Measurements from ENCODE around the gene FYB2. TPM values are rescaled to one million over a fixed set of nuclear protein-coding genes. Genes with fewer than 3 reads are reported as not detected.

FYB2 gene
- total RNA-seq, 1 experiment from 2014 or later, result 0.48 TPM

- H3K4ac ChIP-seq (ENCODE audit: low read depth, low read length), result no peak overlapping the region
- H3K23ac ChIP-seq (ENCODE audit: insufficient read length, low read depth, low read length), result no peak overlapping the region
- Mint-ChIP-seq H3K27me3 (ENCODE audit: low read depth) (peaks cover 5% of the 10 kb centered on the region), H3K4me3 (no peak overlapping the region), H3K4me1 (peaks cover 7 to 13% of the 10 kb centered on the region in 2 experiments; a peak in 3 of 4 replicates), H3K27ac (no peak overlapping the region), H3K9me3 (no peaks in the 10 kb centered on the region), H3K36me3 (ENCODE audit: insufficient read depth in 1 of 3, low read depth in 3 of 3) (no peaks in the 10 kb centered on the region)
- H3K9me3 ChIP-seq (ENCODE audit: control insufficient read depth, low read depth, low read length), result no peaks in the 10 kb centered on the region
- no peak overlapping the region for H3K9ac ChIP-seq (ENCODE audit: extremely low read depth, insufficient read length, low read length)
- H2BK15ac ChIP-seq (ENCODE audit: low read depth, low read length), result no peak overlapping the region
- no peak overlapping the region for H2BK12ac ChIP-seq (ENCODE audit: insufficient read length, low read depth, low read length)
- no peak overlapping the region for H2AFZ ChIP-seq (ENCODE audit: low read length)
- no CpG with 5 or more reads among the region's 5 CpGs for WGBS (ENCODE audit: extremely low coverage, insufficient read length, low lambda C conversion rate)
- no peak overlapping the region for H3K14ac ChIP-seq (ENCODE audit: insufficient read depth, low read length)
- H3T11ph ChIP-seq (ENCODE audit: low read length), result no peak overlapping the region
- H3K23me2 ChIP-seq (ENCODE audit: insufficient read length, low read depth, low read length, poor library complexity, severe bottlenecking), result no peaks in the 10 kb centered on the region
- H2AK5ac ChIP-seq (ENCODE audit: insufficient read length, low read length), result no peak overlapping the region
- H3K27me3 ChIP-seq (ENCODE audit: insufficient read depth, low read length), result no peaks in the 10 kb centered on the region
- H4K20me1 ChIP-seq (ENCODE audit: control insufficient read depth, insufficient read depth, insufficient read length), result no peaks in the 10 kb centered on the region
- H3K79me1 ChIP-seq (ENCODE audit: insufficient read depth, low read depth, low read length, poor library complexity, severe bottlenecking), result no peaks in the 10 kb centered on the region
- H3K27ac ChIP-seq (ENCODE audit: insufficient read length, low read depth, low read length), result no peak overlapping the region
- no peak overlapping the region for H4K5ac ChIP-seq (ENCODE audit: insufficient read length, low read depth, low read length)
- no peak overlapping the region for H3K56ac ChIP-seq (ENCODE audit: insufficient read length, low read depth, low read length)
- no peak for TF ChIP-seq CTCF (conservative IDR thresholded peaks at IDR 0.05)
- no peak overlapping the region for H4K8ac ChIP-seq (replicated peaks; ENCODE audit: insufficient read length, low read depth, low read length)
- H2BK20ac ChIP-seq (ENCODE audit: low read depth, low read length, poor library complexity, severe bottlenecking), result no peak overlapping the region
- H3K4me2 ChIP-seq (ENCODE audit: insufficient read depth, insufficient read length, low read length), result no peak overlapping the region
- H2BK120ac ChIP-seq (ENCODE audit: low read depth, low read length, poor library complexity, severe bottlenecking), result no peak overlapping the region
- no peak for DNase-seq
- no peak overlapping the region for H3K18ac ChIP-seq (ENCODE audit: insufficient read length, low read depth, low read length)
- no peaks in the 10 kb centered on the region for H3K79me2 ChIP-seq (ENCODE audit: insufficient read depth, low read length)
- no peak overlapping the region for H2BK5ac ChIP-seq (ENCODE audit: insufficient read length, low read length)
- H4K91ac ChIP-seq (ENCODE audit: insufficient read length, low read depth, low read length), result no peak overlapping the region
- H3K4me1 ChIP-seq (ENCODE audit: insufficient read depth, low read length), result no peaks in the 10 kb centered on the region
Measured at GRCh38 chr1:56834137-56834900, 15.1 kb upstream of the FYB2 start.

Measured in H9 (cell line).